K562 (cell line): ENCODE measurements around the gene NRARP. TPM values are rescaled to one million over a fixed set of nuclear protein-coding genes. Genes with fewer than 3 reads are reported as not detected.

ENCODE experiments used
- ERF ChIP-seq: fragments of 450-650 bp; formaldehyde crosslinking; IDR thresholded peaks from 2 replicates; pipeline ENCODE4 v1.4.0; 2020; ENCODE audit warnings: mild to moderate bottlenecking, mixed read lengths
- FIP1L1 ChIP-seq: fragments of 200-400 bp; formaldehyde crosslinking; IDR thresholded peaks from 2 replicates; pipeline ENCODE4 v1.6.1; 2018; ENCODE audit warnings: mild to moderate bottlenecking, low read depth, low read length; ENCODE audit not compliant: poor library complexity, severe bottlenecking
- NONO ChIP-seq, 2 experiments: fragments of 200-400 bp in 1 of 2; fragments of 450-650 bp in 1 of 2; formaldehyde crosslinking in 1 of 2; IDR thresholded peaks; 2 replicates each; pipeline ENCODE4 v1.6.1; 2017; ENCODE audit warnings: low read depth in 2 of 2, mild to moderate bottlenecking in 2 of 2, moderate library complexity in 2 of 2, low read length in 1 of 2
- NR2C2 ChIP-seq, 2 experiments: fragments of 200-800 bp in 1 of 2; sonication (Bioruptor generic) in 1 of 2; sonication (generic) in 1 of 2; formaldehyde crosslinking in 1 of 2; IDR thresholded peaks; 2 replicates each; pipeline versions ENCODE4 v1.6.1 to v1.8.0; 2016 to 2022; ENCODE audit warnings: mild to moderate bottlenecking in 1 of 2, missing compliant biosample characterization in 1 of 2, missing genetic modification characterization in 1 of 2, missing genetic modification reagents in 1 of 2
- SPI1 ChIP-seq: IDR thresholded peaks from 2 replicates; pipeline ENCODE4 v1.6.1; 2011; ENCODE audit warnings: low read depth, low read length, control low read depth, borderline replicate concordance
- ZBTB11 ChIP-seq, 3 experiments: fragments of 200-800 bp in 1 of 3; fragments of 250-450 bp in 1 of 3; fragments of 450-650 bp in 1 of 3; sonication (Bioruptor Pico) in 1 of 3; sonication (Bioruptor generic) in 1 of 3; formaldehyde crosslinking in 1 of 3; IDR thresholded peaks; 2 replicates each; pipeline versions ENCODE4 v1.6.1 to v1.8.0; 2016 to 2022; ENCODE audit warnings: mild to moderate bottlenecking in 2 of 3, missing genetic modification characterization in 2 of 3, missing compliant biosample characterization in 1 of 3, moderate library complexity in 1 of 3
- polyA plus RNA-seq, 8 experiments: library from polyadenylated mRNA; depleted of rRNA in 4 of 8; stranded (reverse) in 5 of 8; unstranded in 3 of 8; fragments of >200 nt; fragmentation: Nextera tagmentation in 2 of 8; fragmentation: Illumina TruSeq in 1 of 8; extraction: Ambion mirVana in 2 of 8; extraction: Trizol in 1 of 8; gene quantifications; 2 replicates each; pipeline versions ENCODE4 v1.2.1 to v1.2.3, GENCODE V29; 2011 to 2014; ENCODE audit warnings: inconsistent platforms in 1 of 8, missing spikeins in 1 of 8
- total RNA-seq, 7 experiments: library from RNA; depleted of rRNA in 6 of 7; stranded (reverse); fragments of >200 nt in 6 of 7; fragmentation: Illumina TruSeq in 2 of 7; extraction: Trizol in 2 of 7; gene quantifications; 2 replicates each; pipeline versions ENCODE4 v1.2.1 to v1.2.3, GENCODE V29; 2011 to 2021; ENCODE audit warnings: low replicate concordance in 1 of 7
- TF ChIP-seq, protein P1 (sequence below): fragments of 450-650 bp; IDR thresholded peaks from 2 replicates; pipeline ENCODE4 v1.6.1; 2016; ENCODE audit warnings: mild to moderate bottlenecking, moderate library complexity
- TF ChIP-seq, protein P2 (sequence below): sonication (generic); formaldehyde crosslinking; IDR thresholded peaks from 2 replicates; pipeline ENCODE4 v1.8.0; 2023; ENCODE audit warnings: mild to moderate bottlenecking, missing genetic modification reagents

Gene NRARP
- total and polyA plus RNA-seq, 9 of the 15 experiments (the other 6 are each of a cell fraction or from before 2014, with no cell fraction given) = 2.0 to 24.5 (median 7.2) TPM; not detected in 2

- TF ChIP-seq, protein P1, sequence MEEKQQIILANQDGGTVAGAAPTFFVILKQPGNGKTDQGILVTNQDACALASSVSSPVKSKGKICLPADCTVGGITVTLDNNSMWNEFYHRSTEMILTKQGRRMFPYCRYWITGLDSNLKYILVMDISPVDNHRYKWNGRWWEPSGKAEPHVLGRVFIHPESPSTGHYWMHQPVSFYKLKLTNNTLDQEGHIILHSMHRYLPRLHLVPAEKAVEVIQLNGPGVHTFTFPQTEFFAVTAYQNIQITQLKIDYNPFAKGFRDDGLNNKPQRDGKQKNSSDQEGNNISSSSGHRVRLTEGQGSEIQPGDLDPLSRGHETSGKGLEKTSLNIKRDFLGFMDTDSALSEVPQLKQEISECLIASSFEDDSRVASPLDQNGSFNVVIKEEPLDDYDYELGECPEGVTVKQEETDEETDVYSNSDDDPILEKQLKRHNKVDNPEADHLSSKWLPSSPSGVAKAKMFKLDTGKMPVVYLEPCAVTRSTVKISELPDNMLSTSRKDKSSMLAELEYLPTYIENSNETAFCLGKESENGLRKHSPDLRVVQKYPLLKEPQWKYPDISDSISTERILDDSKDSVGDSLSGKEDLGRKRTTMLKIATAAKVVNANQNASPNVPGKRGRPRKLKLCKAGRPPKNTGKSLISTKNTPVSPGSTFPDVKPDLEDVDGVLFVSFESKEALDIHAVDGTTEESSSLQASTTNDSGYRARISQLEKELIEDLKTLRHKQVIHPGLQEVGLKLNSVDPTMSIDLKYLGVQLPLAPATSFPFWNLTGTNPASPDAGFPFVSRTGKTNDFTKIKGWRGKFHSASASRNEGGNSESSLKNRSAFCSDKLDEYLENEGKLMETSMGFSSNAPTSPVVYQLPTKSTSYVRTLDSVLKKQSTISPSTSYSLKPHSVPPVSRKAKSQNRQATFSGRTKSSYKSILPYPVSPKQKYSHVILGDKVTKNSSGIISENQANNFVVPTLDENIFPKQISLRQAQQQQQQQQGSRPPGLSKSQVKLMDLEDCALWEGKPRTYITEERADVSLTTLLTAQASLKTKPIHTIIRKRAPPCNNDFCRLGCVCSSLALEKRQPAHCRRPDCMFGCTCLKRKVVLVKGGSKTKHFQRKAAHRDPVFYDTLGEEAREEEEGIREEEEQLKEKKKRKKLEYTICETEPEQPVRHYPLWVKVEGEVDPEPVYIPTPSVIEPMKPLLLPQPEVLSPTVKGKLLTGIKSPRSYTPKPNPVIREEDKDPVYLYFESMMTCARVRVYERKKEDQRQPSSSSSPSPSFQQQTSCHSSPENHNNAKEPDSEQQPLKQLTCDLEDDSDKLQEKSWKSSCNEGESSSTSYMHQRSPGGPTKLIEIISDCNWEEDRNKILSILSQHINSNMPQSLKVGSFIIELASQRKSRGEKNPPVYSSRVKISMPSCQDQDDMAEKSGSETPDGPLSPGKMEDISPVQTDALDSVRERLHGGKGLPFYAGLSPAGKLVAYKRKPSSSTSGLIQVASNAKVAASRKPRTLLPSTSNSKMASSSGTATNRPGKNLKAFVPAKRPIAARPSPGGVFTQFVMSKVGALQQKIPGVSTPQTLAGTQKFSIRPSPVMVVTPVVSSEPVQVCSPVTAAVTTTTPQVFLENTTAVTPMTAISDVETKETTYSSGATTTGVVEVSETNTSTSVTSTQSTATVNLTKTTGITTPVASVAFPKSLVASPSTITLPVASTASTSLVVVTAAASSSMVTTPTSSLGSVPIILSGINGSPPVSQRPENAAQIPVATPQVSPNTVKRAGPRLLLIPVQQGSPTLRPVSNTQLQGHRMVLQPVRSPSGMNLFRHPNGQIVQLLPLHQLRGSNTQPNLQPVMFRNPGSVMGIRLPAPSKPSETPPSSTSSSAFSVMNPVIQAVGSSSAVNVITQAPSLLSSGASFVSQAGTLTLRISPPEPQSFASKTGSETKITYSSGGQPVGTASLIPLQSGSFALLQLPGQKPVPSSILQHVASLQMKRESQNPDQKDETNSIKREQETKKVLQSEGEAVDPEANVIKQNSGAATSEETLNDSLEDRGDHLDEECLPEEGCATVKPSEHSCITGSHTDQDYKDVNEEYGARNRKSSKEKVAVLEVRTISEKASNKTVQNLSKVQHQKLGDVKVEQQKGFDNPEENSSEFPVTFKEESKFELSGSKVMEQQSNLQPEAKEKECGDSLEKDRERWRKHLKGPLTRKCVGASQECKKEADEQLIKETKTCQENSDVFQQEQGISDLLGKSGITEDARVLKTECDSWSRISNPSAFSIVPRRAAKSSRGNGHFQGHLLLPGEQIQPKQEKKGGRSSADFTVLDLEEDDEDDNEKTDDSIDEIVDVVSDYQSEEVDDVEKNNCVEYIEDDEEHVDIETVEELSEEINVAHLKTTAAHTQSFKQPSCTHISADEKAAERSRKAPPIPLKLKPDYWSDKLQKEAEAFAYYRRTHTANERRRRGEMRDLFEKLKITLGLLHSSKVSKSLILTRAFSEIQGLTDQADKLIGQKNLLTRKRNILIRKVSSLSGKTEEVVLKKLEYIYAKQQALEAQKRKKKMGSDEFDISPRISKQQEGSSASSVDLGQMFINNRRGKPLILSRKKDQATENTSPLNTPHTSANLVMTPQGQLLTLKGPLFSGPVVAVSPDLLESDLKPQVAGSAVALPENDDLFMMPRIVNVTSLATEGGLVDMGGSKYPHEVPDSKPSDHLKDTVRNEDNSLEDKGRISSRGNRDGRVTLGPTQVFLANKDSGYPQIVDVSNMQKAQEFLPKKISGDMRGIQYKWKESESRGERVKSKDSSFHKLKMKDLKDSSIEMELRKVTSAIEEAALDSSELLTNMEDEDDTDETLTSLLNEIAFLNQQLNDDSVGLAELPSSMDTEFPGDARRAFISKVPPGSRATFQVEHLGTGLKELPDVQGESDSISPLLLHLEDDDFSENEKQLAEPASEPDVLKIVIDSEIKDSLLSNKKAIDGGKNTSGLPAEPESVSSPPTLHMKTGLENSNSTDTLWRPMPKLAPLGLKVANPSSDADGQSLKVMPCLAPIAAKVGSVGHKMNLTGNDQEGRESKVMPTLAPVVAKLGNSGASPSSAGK = no peak; the same call in 1 of the 2 replicates
- TF ChIP-seq FIP1L1 (peak; percentile 87), ZBTB11 (CRISPR knock-in tag; IDR thresholded peaks at IDR 0.05) (peak in 2 of 3 experiments; percentile 79 to 96; a peak in 4 of 6 replicates), NR2C2 (CRISPR knock-in tag; IDR thresholded peaks at IDR 0.05) (peak; percentile 65; the same call in 1 of the 2 replicates), NR2C2 (tag; IDR thresholded peaks at IDR 0.05) (peak; percentile 79), ERF (no peak; the same call in 1 of the 2 replicates), SPI1 (peak; percentile 86), NONO (IDR thresholded peaks at IDR 0.05; ENCODE audit: low read depth in 2 of 2, low read length in 1 of 2) (peak in 1 of 2 experiments; percentile 39; a peak in 2 of 4 replicates)
- TF ChIP-seq, protein P2, sequence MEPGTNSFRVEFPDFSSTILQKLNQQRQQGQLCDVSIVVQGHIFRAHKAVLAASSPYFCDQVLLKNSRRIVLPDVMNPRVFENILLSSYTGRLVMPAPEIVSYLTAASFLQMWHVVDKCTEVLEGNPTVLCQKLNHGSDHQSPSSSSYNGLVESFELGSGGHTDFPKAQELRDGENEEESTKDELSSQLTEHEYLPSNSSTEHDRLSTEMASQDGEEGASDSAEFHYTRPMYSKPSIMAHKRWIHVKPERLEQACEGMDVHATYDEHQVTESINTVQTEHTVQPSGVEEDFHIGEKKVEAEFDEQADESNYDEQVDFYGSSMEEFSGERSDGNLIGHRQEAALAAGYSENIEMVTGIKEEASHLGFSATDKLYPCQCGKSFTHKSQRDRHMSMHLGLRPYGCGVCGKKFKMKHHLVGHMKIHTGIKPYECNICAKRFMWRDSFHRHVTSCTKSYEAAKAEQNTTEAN (CRISPR knock-in tag) = 0 out of 2 replicates have a peak, but pooled peaks have one; percentile 30
Observed at GRCh38 chr9:137277329-137278041, 24.6 kb downstream of the NRARP start, which contains the start of gene TOR4A (continued).
